Measurements from ENCODE around the gene AACS.

GRCh38 chr12:125175576-125175975 is 110.3 kb downstream of the AACS start:
- TF ChIP-seq CTCF (conservative IDR thresholded peaks at IDR 0.05; ENCODE audit: low read length) (no peak), EZH2phosphoT487 (IDR thresholded peaks at IDR 0.05; ENCODE audit: borderline replicate concordance, low read depth, low read length) (no peak)
